ENCODE results near the gene C1RL.

C1RL gene

DNA sequence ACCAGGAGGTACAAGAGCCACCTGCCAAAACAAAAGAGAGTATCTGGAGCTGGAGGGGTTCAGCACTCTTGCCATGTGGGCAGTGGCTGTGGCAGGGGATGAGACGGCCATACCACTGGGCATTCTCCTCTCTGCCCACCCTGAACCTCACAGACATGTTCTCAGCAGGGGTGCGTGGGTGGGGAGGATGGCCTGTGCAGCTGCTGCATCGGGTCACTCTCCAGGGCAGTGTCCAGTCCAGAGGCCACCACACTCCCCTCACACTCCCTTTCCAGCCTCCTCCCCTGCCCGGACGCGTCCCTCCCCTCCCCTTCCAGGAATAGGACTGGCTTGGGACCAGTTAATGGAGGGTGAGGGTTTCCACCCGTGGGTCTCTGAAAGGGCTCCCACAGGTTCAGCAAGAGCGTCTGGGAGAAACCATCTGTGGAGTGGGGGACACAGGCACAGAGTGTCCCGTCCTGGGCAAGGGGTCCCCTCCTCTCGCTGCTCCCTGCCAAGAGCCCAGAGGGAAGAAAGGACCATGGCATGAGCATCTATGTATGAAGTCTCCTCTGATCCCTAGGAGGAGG lies 17.3 kb downstream of the C1RL start:
- no peak for DNase-seq

DNA sequence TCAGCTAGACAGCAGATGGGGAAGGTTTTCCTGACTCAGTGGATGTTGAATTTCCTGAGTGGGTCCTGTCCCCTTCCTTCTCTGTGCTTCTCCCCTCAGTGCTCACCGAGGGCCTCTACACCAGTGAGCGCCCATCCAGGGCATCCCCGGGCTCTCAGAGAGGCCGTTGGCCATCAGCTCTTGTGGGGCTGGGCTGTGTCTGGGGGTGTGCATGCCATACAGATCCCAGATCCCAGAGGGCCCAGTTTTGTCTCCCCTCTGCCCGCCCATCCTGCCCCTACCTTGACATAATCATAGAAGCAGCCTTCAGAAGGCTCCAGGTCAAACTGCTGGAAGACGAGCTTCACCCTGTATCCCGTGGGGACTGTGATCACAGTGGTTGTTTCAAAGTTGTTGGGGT lies 17.8 kb downstream of the C1RL start:
- DNase-seq, result no peak

DNA sequence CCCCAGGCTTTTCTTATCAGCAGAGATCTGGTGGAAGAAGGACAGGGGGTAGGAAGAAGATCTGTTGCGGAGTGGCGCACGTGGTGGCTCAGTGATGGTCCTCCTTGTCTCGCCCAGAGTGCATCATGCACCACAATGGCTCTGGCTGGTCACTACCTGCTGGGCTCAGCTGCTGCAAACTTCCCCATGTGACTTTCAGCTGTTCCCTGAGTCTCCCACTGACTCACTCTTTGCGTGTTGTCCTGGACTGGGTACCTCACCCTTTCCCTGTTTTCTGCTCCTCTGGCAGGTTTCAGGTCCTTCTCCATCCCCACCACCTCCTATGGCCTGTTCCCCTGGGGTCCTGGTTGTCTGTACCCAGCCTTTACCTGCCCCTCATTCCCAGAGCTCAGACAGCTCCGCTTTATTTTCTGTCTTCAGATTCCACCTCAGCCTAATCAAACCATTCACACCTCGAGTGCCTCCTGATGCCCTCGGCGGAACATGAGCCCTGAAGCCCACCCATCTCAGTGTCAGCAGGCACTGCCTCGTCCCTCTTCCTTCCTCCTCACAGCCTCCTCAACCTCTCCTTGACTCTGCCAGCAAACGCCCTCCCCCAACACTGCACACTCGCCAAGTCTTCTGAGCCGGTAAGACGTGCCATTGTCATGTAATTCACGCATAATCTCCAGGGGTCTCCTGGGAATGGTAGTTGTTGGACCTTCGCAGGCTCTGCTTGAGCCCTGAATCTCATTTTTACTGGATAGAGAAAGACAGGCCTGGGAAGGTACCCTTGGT lies 18.6 kb downstream of the C1RL start:
- no peak for DNase-seq

DNA sequence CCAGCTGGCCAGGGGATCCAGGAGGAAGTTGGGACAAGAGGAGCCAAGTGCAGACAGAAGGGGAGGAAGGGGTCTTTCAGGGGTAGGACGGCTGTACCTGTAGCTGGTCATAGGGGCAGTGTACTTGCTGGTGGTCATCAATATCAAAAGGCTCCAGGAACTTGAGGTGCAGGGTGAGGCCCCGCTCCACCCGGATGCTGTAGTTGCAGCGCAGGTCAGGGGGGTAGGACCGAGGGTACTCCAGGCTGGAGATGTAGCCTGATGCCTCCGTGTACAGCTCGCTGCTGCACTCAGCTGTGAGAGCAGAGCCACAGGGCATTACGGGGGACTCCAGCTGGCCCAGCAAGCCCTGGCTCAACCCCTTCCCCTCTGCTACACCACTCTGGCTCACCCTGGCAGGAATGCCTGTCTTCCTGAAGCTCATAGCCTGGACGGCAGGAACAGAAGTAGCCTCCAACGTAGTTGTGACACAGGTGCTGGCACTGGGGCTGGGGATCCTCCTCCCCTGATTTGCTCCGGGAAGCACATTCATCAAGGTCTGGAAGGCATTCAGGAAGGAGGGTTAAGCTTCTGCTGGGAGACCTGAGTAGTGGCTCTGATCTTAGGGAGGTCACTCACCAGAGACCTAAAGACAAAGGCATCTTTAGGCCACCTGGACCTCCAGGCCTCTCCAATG lies 19.7 kb downstream of the C1RL start:
- no peak for DNase-seq

DNA sequence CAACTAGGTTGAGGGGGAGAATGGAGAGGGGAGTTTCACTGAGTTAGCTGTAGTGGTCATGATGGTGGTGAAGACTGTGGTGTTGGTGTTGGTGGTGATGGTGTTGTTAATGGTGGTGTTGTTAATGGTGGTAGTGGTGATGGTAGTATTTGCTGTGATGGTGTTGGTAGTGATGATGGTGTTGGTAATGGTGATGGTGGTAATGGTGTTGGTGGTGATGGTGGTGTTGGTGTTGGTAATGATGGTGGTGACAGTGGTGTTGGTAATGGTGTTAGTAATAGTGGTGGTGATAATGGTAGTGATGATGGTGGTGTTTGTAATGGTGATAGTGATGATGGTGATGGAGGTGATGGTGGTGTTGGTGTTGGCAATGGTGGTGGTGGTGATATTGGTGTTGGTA lies 25.9 kb downstream of the C1RL start:
- no peak for DNase-seq

DNA sequence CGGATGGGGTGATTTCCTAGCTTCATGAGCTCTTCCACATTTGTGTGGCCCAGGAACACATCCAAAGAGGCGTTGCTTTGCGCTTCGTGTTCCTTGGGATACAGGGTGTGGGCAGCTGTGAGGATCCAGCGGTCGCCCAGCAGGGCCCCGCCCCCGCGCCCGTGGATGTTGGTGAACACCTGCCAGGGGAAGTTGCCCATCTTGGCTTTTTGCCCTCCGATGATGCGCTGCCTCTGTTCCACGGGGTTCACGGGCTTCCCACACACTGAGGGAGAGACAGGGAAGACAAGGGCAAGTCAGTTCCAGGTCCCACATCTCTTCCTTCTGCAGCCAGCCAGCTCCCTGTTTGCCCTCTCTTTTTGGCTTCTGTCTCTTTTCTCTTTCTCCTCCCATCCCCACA lies 28.0 kb downstream of the C1RL start:
- no peak for DNase-seq

DNA sequence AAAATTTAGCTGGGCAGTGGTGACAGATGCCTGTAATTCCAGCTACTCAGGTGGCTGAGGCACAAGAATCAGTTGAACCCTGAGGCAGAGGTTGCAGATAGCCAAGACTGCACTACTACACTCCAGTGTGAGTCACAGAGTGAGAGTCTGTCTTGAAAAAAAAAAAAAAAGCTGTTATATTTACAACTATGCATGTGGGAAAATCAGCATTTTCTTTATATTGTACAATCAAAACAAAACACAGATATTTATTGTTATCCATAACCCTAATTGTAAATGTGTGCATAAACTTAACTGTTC lies 29.2 kb downstream of the C1RL start:
- no peak for DNase-seq

DNA sequence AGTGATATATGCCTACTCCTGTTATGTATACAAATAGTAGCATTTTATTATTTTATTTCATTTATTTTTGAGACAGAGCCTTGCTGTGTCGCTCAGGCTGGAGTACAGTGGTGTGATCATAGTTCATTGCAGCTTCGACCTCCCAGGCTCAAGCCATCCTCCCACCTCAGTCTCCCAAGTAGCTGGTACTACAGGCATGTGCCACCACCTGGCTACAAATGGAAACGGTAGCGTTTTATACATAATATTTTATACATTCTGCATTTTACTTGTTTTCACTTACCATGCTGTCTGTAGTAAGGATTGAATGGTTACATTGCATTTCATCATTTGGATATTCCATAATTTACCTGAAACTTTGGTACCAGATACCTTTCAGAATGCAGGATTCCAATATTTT lies 30.9 kb downstream of the C1RL start:
- DNase-seq, result no peak

DNA sequence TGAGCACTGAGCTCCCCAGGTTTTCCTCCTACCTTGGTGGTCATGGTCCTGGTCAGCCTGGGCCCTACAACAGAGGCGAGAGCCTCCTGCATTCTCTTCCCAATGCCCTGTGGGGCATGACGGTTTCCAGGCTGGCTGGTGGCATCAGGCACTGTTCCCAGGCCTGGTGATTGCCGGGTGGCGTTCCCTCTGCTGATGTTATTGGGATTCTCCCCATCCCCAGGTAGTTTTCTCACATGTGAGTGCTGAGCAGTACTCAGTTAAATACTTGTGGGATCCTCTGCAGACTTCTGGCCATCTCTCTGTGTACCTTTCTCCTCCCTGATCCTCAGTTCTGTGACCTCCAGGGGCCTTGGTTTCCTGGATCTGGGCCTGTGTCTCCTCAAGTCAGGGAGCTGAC lies 32.5 kb downstream of the C1RL start:
- DNase-seq, result no peak

DNA sequence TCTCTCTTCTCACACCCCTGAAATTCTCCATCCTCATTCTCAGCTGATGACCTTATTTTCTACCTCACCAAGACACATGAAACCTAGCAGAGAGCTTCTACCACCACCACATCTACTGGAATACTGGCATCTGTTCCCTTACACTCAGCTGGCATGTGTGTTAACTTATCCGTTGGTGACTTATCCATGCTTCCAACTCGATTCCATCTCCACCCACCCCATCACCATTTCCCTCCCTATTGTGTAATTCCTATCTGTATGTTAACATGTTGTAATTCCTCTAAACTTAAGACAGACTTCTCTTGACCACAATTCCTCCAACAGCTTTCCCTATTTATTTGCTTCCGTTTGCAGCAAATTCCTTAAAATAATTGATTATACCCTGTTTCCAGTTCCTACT lies 33.1 kb downstream of the C1RL start:
- no peak for DNase-seq

DNA sequence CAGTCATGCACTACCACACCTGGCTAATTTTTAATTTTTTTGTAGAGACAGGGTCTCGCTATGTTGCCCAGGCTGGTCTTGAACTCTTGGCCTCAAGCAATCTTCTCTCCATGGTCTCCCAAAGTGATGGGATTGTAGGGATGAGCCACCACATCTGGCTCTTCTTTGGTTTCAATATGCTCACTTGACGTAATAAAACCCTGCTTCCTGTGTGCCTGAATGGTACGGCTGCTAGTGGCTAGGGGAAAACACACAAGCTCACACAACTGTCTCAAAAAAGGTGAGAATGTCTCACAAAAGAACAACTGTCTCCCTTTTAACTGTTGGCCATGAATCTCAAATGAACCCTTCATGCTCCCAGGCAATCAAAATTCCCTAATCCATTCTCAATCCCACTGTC lies 33.5 kb downstream of the C1RL start:
- no peak for DNase-seq

DNA sequence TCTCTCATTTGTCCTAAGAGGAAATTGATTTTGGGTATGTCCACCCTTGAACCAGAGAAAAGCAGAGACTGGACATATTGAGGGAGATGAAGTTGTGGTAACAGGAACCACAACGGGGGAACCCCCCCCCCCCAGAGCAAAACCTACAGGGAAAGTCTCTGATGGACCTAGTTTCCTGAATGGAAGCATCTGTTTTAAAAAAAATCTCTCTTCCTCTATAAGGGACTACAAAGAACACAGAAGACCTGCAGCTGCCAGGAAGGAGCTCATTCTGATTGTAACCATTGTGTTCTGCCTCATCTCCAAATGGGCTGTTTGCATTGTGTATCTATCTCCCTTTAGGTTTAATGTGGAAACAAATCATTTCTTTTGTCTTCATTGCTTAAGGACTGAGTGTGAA lies 35.1 kb downstream of the C1RL start:
- no peak for DNase-seq

DNA sequence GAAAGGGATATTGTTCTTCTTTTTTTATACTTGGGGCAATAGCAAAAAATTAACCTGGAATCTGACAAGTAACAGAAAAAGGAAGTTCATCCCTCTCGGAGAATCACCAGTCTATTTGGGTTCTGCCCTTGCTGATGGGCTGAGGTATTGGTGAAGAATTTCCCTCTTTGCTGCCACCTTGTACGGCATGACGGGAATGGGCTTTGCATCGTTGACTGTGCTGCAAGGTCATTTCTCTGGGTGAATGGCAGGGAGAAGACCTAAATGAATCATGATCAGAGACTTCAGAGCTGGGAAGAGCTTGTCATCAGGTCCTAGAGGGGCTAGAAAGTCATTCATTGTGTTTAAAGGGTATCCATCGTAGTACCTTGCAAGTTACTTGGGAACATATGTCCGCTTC lies 36.5 kb downstream of the C1RL start:
- no peak for DNase-seq

DNA sequence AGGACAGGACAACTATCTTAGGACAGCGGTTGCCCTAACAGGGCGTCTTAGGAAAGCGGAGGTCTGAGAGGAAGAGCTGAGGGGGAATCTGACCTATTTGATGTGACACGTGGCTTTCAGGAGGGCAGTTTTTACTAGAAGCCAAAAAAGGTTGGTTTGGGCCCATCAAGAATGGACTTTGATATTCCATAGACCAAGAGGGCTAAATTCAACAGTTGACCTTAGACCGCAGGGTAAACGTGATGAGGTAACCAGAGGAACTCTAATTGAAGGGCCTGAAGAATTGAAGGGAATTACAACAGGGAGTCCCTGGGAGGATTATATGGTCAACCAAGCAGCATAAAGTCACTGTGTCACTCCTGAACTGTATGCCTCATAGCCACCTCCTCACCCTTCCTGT lies 37.0 kb downstream of the C1RL start:
- DNase-seq, result no peak

DNA sequence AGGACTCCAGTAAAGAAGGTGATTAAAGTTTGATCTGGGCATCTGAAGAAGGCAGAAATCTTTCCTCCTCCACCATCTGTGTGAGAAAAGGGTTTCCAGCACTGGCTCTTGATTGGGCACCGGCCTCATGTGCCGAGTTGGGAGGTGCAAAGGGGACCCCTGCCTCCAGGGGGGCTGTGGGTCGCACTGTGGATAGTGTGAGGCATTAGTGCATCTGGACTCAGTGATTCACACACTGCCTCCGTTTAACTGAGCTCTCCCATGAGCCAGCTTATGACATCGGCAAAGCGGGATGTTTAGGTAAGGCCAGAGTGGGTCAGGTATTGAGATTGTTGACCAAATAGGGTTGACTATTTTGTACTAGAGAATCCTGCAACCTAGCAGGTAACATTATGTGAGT lies 39.6 kb downstream of the C1RL start:
- DNase-seq, result no peak

DNA sequence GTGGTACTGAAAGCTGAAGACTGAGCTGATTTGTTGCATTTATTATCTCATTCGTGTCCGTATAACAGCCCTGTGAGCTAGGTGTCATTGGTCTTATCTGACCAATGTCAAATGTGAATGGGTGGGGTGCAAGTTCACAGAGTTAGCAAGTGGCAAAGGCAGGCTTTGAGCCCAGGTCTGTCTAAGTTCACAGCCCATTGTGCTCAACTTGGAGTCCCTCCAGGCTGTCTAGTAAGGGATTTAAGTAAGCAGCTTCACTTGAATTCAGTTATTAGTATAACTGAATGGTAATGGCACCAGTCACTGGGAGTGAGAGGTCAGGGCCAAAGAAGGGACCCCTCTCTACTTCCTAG lies 40.0 kb downstream of the C1RL start:
- no peak for DNase-seq

DNA sequence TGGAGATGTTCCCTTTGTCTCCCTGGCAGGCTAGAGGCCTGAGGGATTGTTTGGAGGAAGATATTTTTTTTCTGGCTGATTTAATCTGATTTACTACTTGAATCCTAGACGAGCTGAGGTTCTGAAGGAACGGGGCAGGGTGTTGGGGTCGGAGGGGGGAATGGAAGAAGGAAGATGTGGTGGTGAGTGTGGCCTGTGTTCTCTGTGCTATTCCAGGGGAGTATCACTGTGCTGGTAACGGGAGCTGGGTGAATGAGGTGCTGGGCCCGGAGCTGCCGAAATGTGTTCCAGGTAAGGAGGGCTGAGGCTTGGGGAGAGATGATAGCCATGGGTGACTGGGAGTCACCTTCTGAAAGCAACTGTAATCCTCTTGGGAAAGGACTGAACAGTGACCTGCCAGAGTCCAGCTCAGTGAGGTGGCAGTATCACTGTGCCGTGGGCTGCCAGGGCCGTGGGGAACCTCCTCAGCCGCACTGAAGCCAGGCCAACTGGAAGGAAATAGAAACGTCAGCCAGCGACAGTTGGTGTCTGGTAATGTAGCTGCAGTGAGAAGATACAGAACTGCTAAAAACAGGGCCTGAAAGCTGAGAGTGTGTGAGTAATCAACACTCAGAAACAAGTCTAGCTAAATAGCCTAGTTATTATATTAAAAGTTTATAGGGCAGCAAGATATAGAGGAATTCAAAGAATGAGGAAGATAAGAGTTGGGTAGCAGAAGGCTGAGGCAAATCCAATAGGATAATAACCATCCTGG lies 40.6 kb downstream of the C1RL start:
- DNase-seq, result peak in 1 of 2 donors; percentile 25

DNA sequence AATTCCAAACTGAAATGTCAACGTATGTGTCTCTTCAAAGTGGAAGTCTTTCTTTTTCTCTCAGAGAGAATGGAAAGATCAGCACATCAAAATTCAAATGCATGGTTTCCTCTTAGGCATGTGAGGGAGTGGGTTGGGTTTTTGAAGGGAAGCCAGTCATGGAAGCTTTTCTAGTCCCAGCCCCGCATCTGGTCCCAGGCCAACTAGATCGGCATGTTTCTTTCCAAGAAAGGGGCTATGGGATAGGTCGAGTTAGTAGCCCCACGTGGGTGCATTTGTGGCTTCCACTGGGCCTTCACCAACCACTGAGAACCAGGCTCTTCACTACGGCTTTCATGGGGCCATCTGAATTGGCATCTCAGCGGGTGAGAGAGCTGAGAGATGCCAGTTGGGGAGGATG lies 41.9 kb downstream of the C1RL start:
- no peak for DNase-seq

DNA sequence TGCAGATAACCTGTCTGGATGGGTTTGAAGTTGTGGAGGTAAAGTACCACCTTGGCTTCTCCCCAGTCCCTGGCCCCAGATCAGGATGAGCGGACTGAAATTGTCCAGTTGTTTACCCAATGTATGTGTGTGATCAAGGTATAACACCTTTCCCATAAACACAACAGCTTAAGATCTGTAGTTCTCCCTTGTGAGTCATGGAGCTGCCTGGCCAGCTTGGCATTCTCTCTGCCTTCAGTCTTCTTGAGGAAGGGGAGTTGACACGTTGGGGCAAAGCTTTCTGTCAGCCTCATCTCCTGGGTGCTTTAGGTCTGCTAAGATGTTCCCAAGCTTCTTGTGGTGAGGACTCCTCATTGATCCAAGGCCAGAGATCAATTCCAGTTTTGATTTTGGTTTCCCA lies 42.4 kb downstream of the C1RL start:
- DNase-seq, result no peak

DNA sequence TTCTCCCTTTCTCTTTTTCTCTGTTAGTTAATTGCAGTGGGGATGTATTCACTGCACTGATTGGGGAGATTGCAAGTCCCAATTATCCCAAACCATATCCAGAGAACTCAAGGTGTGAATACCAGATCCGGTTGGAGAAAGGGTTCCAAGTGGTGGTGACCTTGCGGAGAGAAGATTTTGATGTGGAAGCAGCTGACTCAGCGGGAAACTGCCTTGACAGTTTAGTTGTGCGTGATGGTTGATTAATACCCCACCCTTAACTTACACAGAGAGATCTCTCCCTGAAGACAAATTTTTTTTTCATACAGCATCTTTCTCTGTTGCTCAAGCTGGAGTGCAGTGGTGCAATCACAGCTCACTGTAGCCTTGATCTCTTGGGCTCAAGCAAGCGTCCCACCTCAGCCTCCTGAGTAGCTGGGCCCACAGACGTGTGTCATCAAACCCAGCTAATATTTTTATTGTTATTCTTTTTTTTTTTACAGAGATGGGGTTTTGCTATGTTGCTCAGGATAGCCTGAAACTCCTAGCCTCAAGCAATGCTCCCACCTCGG lies 43.9 kb downstream of the C1RL start:
- no peak for DNase-seq

DNA sequence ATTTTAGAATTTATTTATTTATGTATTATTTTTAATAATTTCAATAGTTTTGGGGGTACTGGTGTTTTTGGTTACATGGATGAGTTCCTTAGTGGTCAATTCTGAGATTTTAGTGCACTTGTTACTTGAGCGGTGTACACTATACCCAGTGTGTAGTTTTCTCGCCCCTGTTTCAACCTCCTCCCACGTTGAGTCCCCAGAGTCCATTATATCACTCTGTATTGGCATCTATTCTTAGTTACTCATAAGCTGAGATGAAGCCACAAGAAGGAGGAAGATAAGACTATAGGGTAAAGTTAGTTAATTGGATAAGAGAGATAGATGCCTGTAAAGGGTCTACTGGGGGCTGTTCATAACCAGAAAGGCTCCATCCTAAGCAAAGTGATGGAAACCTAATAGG lies 44.5 kb downstream of the C1RL start:
- DNase-seq, result no peak

DNA sequence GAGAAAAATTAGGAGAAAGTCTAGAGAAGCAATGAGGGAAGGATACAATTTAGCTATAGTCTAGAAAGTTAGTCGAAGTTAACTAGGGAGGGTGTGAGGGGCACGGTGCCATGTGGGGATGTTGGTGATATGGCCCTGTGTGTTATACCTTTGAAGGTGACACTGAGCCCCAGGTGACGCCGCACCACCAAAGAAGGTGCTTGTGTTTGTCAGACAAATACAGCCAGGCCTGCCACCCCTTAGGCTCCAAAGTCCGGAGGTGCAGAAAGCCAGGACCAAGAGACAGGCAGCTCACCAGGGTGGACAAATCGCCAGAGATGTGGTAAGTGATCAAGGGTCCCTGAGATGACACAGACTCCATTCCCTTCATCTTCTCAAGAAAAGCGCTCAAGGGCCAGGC lies 47.4 kb downstream of the C1RL start:
- DNase-seq, result no peak

DNA sequence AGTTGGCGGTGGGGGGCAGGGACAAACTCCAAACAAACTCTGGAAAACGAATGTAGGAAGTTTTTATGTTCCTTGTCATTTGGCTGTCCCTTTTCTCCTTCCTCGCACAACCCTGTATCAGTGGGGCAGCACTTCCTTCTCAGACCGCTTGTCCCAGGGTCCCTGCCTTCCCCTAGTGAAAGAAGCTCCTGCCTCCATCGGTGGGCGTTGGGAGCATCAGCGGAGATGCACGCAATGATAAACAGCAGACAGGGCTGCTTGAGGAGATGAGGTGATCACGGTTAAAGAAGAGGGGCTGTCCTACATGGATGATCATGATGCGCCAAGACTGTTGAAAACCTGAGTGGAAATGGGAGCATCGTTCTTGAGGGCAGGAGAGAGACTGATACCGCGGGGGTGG lies 47.9 kb downstream of the C1RL start:
- DNase-seq, result no peak

All from hippocampal formation (tissue), 2 donors.